Colonic mucosa (tissue), 4 donors: ENCODE measurements around the gene CNTN4. TPM values are rescaled to one million over a fixed set of nuclear protein-coding genes. Genes with fewer than 3 reads are reported as not detected.

Experiments
- DNase-seq: peaks from one replicate; pipeline ENCODE4 v3.0.0-alpha.2; 2020
- H3K27ac ChIP-seq: fragments of 200-600 bp; one replicate; pipeline ENCODE4 v1.8.0; 2021
- H3K27me3 ChIP-seq: fragments of 200-600 bp; one replicate; pipeline ENCODE4 v1.8.0; 2021
- H3K36me3 ChIP-seq: fragments of 200-600 bp; one replicate; pipeline ENCODE4 v1.8.0; 2021
- H3K4me1 ChIP-seq: fragments of 200-600 bp; one replicate; pipeline ENCODE4 v1.8.0; 2021; ENCODE audit warnings: mild to moderate bottlenecking
- H3K4me3 ChIP-seq: fragments of 200-600 bp; one replicate; pipeline ENCODE4 v1.8.0; 2021
- H3K9ac ChIP-seq, 2 donors: one replicate each; pipeline ENCODE4 v1.7.0; 2013; ENCODE audit warnings: control low read depth in 2 of 2, low read depth in 2 of 2, low read length in 2 of 2
- H3K9me3 ChIP-seq: fragments of 200-600 bp; one replicate; pipeline ENCODE4 v1.8.0; 2021
- CTCF ChIP-seq: fragments of 200-600 bp; IDR thresholded peaks from one replicate; pipeline ENCODE4 v1.8.0; 2022; ENCODE audit warnings: antibody characterized with exemption, mild to moderate bottlenecking
- intact Hi-C: fragments of 100-400 bp; cut with DNase I; formaldehyde crosslinking; loops from one replicate; pipeline ENCODE4 v1.14.1; 2022
- total RNA-seq, 2 donors: library from RNA; stranded (reverse); fragmentation: NEBNext Ultra II Directional in 1 of 2; extraction: Animal tissue kit (Norgen Biotek cat#: 25700) in 1 of 2; gene quantifications; one replicate each; pipeline ENCODE4 v1.2.1, GENCODE V29; 2021
- donor health status: healthy.
- donor health status: DM: no; HTN: no; CAD: no.
- donor health status: DM: no; HTN: no; CAD: no.

Gene CNTN4
- total RNA-seq, 2 donors from 2014 or later = 8.2 to 19.1 TPM

GRCh38 chr3:3074551-3075257 is 976.0 kb downstream of the CNTN4 start:
- Histone ChIP-seq H3K9me3 (no peaks in the 10 kb centered on the region), H3K36me3 (no peaks in the 10 kb centered on the region), H3K4me3 (no peak overlapping the region), H3K4me1 (no peaks in the 10 kb centered on the region), H3K27me3 (no peaks in the 10 kb centered on the region), H3K27ac (no peak overlapping the region), H3K9ac (no peak overlapping the region)
- no peak for TF ChIP-seq CTCF
- no peak for DNase-seq
- intact Hi-C loops = no loop called here

- no peak overlapping the region for H3K27ac ChIP-seq
- intact Hi-C loops = no loop called here
These were observed 981.6 kb downstream of the CNTN4 start for GRCh38 chr3:3080309-3080708.

GRCh38 chr3:3081381-3082233 is 982.9 kb downstream of the CNTN4 start:
- H3K27me3 ChIP-seq = no peaks in the 10 kb centered on the region
- DNase-seq = no peak
- H3K36me3 ChIP-seq = no peaks in the 10 kb centered on the region
- H3K27ac ChIP-seq = no peak overlapping the region
- intact Hi-C loops = no loop called here
- no peak for TF ChIP-seq CTCF
- H3K4me3 ChIP-seq = no peak overlapping the region
- H3K9ac ChIP-seq = no peak overlapping the region
- H3K9me3 ChIP-seq = no peaks in the 10 kb centered on the region
- no peaks in the 10 kb centered on the region for H3K4me1 ChIP-seq

More at GRCh38 chr3:3080309-3080708, 981.6 kb downstream of the CNTN4 start:
- no peaks in the 10 kb centered on the region for H3K9me3 ChIP-seq
- H3K9ac ChIP-seq = no peak overlapping the region
- no peak for TF ChIP-seq CTCF
- no peaks in the 10 kb centered on the region for H3K4me1 ChIP-seq
- no peaks in the 10 kb centered on the region for H3K27me3 ChIP-seq
- H3K4me3 ChIP-seq = no peak overlapping the region
- H3K36me3 ChIP-seq = no peaks in the 10 kb centered on the region
- DNase-seq = no peak

- Histone ChIP-seq H3K27ac (no peak overlapping the region), H3K36me3 (no peaks in the 10 kb centered on the region), H3K9me3 (no peaks in the 10 kb centered on the region), H3K4me3 (no peak overlapping the region), H3K27me3 (no peaks in the 10 kb centered on the region), H3K9ac (no peak overlapping the region), H3K4me1 (no peaks in the 10 kb centered on the region)
- no peak for DNase-seq
- no peak for TF ChIP-seq CTCF
- intact Hi-C loops = no loop called here
These were observed 983.7 kb downstream of the CNTN4 start for GRCh38 chr3:3082234-3082924.

- Histone ChIP-seq H3K27ac (no peak overlapping the region), H3K36me3 (no peaks in the 10 kb centered on the region), H3K27me3 (no peaks in the 10 kb centered on the region), H3K4me3 (no peak overlapping the region), H3K9ac (no peak overlapping the region), H3K9me3 (no peaks in the 10 kb centered on the region), H3K4me1 (no peaks in the 10 kb centered on the region)
- intact Hi-C loops = no loop called here
- no peak for TF ChIP-seq CTCF
- DNase-seq = no peak
These were observed 986.2 kb downstream of the CNTN4 start for GRCh38 chr3:3084890-3085289.
